ENCODE measurements around the gene TRIM59.
A peak's percentile ranks its signal among the peaks of the same experiment; 100 is the strongest.

Gene TRIM59

DNA sequence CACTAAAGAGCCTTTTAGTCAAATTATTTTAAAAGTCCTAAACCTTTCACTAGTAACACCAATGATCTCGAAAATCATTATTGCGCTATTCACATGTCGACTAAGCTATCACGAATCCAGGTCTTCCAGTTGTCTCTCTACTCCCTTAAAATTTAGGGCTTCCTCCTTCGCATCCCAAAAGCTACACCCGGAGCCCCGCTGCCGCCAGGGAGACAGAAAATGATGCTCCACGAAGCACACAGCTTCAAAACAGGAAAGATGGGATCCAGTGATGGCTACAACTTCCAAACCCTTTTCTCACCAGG is 50.8 kb downstream of the TRIM59 start:
- no peak overlapping the region; the same call in 1 of the 2 replicates for H3K27ac ChIP-seq (ENCODE audit: extremely low read depth, low read depth, low read length)
- CTCF ChIA-PET = no interaction called here
- TF ChIP-seq, protein P1, sequence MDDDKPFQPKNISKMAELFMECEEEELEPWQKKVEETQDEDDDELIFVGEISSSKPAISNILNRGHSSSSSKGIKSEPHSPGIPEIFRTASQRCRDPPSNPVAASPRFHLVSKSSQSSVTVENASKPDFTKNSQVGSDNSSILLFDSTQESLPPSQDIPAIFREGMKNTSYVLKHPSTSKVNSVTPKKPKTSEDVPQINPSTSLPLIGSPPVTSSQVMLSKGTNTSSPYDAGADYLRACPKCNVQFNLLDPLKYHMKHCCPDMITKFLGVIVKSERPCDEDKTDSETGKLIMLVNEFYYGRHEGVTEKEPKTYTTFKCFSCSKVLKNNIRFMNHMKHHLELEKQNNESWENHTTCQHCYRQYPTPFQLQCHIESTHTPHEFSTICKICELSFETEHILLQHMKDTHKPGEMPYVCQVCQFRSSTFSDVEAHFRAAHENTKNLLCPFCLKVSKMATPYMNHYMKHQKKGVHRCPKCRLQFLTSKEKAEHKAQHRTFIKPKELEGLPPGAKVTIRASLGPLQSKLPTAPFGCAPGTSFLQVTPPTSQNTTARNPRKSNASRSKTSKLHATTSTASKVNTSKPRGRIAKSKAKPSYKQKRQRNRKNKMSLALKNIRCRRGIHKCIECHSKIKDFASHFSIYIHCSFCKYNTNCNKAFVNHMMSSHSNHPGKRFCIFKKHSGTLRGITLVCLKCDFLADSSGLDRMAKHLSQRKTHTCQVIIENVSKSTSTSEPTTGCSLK (tag by site-specific recombination; IDR thresholded peaks at IDR 0.05) = no peak
- TF ChIP-seq, protein P2, sequence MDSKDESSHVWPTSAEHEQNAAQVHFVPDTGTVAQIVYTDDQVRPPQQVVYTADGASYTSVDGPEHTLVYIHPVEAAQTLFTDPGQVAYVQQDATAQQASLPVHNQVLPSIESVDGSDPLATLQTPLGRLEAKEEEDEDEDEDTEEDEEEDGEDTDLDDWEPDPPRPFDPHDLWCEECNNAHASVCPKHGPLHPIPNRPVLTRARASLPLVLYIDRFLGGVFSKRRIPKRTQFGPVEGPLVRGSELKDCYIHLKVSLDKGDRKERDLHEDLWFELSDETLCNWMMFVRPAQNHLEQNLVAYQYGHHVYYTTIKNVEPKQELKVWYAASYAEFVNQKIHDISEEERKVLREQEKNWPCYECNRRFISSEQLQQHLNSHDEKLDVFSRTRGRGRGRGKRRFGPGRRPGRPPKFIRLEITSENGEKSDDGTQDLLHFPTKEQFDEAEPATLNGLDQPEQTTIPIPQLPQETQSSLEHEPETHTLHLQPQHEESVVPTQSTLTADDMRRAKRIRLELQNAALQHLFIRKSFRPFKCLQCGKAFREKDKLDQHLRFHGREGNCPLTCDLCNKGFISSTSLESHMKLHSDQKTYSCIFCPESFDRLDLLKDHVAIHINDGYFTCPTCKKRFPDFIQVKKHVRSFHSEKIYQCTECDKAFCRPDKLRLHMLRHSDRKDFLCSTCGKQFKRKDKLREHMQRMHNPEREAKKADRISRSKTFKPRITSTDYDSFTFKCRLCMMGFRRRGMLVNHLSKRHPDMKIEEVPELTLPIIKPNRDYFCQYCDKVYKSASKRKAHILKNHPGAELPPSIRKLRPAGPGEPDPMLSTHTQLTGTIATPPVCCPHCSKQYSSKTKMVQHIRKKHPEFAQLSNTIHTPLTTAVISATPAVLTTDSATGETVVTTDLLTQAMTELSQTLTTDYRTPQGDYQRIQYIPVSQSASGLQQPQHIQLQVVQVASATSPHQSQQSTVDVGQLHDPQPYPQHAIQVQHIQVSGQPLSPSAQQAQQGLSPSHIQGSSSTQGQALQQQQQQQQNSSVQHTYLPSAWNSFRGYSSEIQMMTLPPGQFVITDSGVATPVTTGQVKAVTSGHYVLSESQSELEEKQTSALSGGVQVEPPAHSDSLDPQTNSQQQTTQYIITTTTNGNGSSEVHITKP (tag by site-specific recombination; IDR thresholded peaks at IDR 0.05) = peak; percentile 85; the same call in 1 of the 2 replicates
- TF ChIP-seq YY1 (tag by site-specific recombination; IDR thresholded peaks at IDR 0.05) (no peak), ZNF341 (tag by site-specific recombination; IDR thresholded peaks at IDR 0.05; ENCODE audit: low read depth) (peak; percentile 66), IKZF3 (tag by site-specific recombination; IDR thresholded peaks at IDR 0.05) (peak; percentile 46; the same call in 1 of the 2 replicates), ZBTB48 (tag by site-specific recombination; IDR thresholded peaks at IDR 0.05) (peak; percentile 80; the same call in 1 of the 2 replicates), ZNF596 (tag by site-specific recombination; IDR thresholded peaks at IDR 0.05) (no peak)
- POLR2A ChIA-PET = interaction anchor here (1.6 kb wide), 1 partner anchor 11 kb away, joined by 9 read pairs; no protein-coding TSS in a partner anchor
- no peaks in the 10 kb centered on the region for H3K4me1 ChIP-seq (ENCODE audit: control insufficient read depth, insufficient read depth, low read length)
- peaks cover 0 to 25% of the 10 kb centered on the region in 2 experiments; a peak in 1 of 3 replicates for H3K36me3 ChIP-seq (ENCODE audit: control insufficient read depth in 2 of 2, insufficient read depth in 1 of 2, low read length in 2 of 2)
- H3K4me3 ChIP-seq (ENCODE audit: low read depth, low read length) = peak overlapping the region; percentile 72
- no peaks in the 10 kb centered on the region for H3K9me3 ChIP-seq (ENCODE audit: control insufficient read depth, insufficient read depth, low read depth, low read length)

- H3K4me1 ChIP-seq (ENCODE audit: control insufficient read depth, insufficient read depth, low read length) = no peaks in the 10 kb centered on the region
- H3K9me3 ChIP-seq (ENCODE audit: control insufficient read depth, insufficient read depth, low read depth, low read length) = no peaks in the 10 kb centered on the region
- H3K36me3 ChIP-seq (ENCODE audit: control insufficient read depth in 2 of 2, insufficient read depth in 1 of 2, low read length in 2 of 2) = peaks cover 0 to 1% of the 10 kb centered on the region in 2 experiments; a peak in 1 of 3 replicates
- ChIA-PET CTCF (interaction anchor here (1.1 kb wide), 1 partner anchor 374 kb away, joined by 3 read pairs; no protein-coding TSS in a partner anchor), POLR2A (no interaction called here)
- H3K27ac ChIP-seq (ENCODE audit: extremely low read depth, low read depth, low read length) = no peak overlapping the region
- no peak overlapping the region for H3K4me3 ChIP-seq (ENCODE audit: low read depth, low read length)
- TF ChIP-seq ZNF366 (tag by site-specific recombination; conservative IDR thresholded peaks at IDR 0.05) = no peak
- TF ChIP-seq ZNF311 (tag by site-specific recombination; IDR thresholded peaks at IDR 0.05; ENCODE audit: borderline replicate concordance) = no peak
- no peak for TF ChIP-seq ZNF707 (tag by site-specific recombination; IDR thresholded peaks at IDR 0.05)
- TF ChIP-seq ZNF433 (tag by site-specific recombination; IDR thresholded peaks at IDR 0.05; ENCODE audit: low read depth) = no peak
- no peak for TF ChIP-seq ZFP41 (tag by site-specific recombination; IDR thresholded peaks at IDR 0.05; ENCODE audit: borderline replicate concordance)
- no peak for TF ChIP-seq ZNF558 (tag by site-specific recombination; IDR thresholded peaks at IDR 0.05)
- TF ChIP-seq ZNF560 (tag by site-specific recombination; IDR thresholded peaks at IDR 0.05; ENCODE audit: borderline replicate concordance) = no peak
- no peak for TF ChIP-seq ZNF639 (tag by site-specific recombination; IDR thresholded peaks at IDR 0.05)
- TF ChIP-seq ZNF777 (tag by site-specific recombination; IDR thresholded peaks at IDR 0.05; ENCODE audit: borderline replicate concordance) = no peak
- TF ChIP-seq GLIS1 (tag by site-specific recombination; IDR thresholded peaks at IDR 0.05) = no peak
- no peak for TF ChIP-seq ZNF48 (tag by site-specific recombination; IDR thresholded peaks at IDR 0.05)
- no peak for TF ChIP-seq ZNF394 (tag by site-specific recombination; IDR thresholded peaks at IDR 0.05; ENCODE audit: borderline replicate concordance)
- TF ChIP-seq ZNF37A (tag by site-specific recombination; IDR thresholded peaks at IDR 0.05) = no peak
- TF ChIP-seq PRDM1 (tag by site-specific recombination; IDR thresholded peaks at IDR 0.05) = peak; percentile 78
- TF ChIP-seq ZNF155 (tag by site-specific recombination; IDR thresholded peaks at IDR 0.05) = no peak
- TF ChIP-seq SP2 (tag by site-specific recombination; IDR thresholded peaks at IDR 0.05) = no peak
- no peak for TF ChIP-seq ZNF354C (tag by site-specific recombination; IDR thresholded peaks at IDR 0.05; ENCODE audit: borderline replicate concordance, low read depth)
- TF ChIP-seq ZNF292 (tag by site-specific recombination; IDR thresholded peaks at IDR 0.05; ENCODE audit: borderline replicate concordance, low read depth) = no peak
- no peak for TF ChIP-seq ZNF600 (tag by site-specific recombination; IDR thresholded peaks at IDR 0.05)
- TF ChIP-seq ZNF830 (tag by site-specific recombination; IDR thresholded peaks at IDR 0.05; ENCODE audit: low read depth) = no peak
- TF ChIP-seq ZNF610 (tag by site-specific recombination; IDR thresholded peaks at IDR 0.05; ENCODE audit: borderline replicate concordance) = no peak
These were observed 54.3 kb downstream of the TRIM59 start for GRCh38 chr3:160395297-160395696.
